Measurements from ENCODE around the gene ACOT11.
A peak's percentile ranks its signal among the peaks of the same experiment; 100 is the strongest.

ACOT11 gene

DNA sequence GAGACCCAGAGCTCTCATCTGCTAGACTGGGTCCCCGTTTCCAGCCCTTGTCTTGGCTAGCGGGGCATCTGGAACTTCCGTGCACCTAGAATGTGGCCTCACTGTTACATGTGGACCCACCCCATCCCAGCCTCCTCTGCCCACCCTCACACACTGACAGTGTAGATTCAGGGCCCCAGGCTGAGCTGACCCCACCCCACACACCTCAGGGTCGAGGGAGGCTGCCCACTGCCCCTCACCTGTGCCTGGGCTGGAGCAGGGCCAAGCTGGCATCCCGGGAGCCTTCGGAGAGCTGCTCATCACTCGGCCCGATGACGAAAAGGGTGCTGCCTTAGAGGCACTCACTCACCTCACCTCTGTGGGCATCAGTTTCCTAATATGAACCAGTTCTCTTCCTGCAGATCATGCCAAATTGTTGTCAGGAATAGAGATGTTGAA lies 11.1 kb downstream of the ACOT11 start:
- peak in 1 of 10 donors; percentile 67 for DNase-seq
- intact Hi-C loops (cut with DNase I), result no loop called here

DNA sequence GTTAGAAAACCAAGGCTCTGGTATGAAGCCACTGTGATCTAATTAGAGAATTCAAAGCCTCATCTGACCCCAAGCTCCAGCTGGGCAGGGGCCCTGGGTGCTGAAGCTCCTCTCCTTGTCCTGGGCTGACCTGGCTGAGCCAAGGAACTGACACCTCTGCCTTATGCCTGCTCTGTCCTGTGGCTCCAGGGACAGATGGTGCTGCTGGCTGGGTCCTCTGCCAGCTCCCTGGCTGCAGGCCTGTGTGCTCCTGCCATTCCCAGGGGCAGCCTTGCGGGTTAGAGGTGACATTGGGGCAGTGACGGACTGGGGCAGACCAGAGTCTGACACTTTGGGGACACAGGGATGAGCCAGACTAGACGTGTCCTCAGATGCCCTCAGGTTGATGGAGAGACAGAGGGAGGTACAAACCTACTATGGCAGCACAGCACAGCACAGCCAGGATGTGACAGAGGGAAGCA lies 11.8 kb downstream of the ACOT11 start:
- peak in 1 of 10 donors; percentile 76 for DNase-seq
- intact Hi-C loops (cut with DNase I), result no loop called here

DNA sequence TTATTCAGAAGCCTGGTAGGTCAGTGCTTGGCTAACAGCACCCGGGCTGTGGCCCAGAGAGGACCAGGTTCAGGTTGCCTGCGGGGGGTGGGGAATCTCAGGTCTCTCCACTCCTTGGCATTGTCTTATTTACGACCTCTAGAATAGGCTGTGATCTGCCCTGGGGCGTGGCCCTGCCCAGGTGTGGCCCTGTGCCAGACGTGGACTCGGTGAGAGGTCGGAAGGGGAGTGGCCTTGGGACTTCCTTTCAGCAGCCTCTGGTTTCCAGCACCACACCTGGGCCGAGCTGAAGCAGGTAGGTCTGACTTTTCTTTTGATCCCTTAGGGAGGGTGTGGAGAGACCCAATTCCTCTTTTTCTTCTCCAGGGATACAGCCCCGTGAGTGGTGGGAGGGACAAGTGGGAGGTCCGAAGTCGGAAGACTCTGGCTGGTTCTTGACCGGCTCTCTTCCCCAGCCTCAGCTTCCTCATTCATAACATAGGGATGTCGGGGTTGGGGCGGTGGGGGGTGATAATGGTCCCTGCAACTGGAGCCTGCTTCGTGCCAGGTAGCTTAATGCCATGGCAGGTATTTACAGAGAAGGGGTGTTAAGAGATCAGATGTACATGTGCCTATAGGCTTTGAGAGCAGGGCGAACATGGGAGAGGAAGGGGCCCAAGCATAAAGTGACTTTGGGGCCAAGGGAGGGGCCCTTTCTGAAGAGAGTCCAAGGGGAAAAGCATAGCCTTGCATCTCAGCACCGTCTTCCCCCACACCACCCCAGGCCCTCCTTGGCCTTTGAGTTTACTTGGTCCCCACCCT lies 16.5 kb downstream of the ACOT11 start:
- intact Hi-C loops (cut with DNase I), result no loop called here
- DNase-seq, result peak in 2 of 10 donors; percentile 13 to 49

DNA sequence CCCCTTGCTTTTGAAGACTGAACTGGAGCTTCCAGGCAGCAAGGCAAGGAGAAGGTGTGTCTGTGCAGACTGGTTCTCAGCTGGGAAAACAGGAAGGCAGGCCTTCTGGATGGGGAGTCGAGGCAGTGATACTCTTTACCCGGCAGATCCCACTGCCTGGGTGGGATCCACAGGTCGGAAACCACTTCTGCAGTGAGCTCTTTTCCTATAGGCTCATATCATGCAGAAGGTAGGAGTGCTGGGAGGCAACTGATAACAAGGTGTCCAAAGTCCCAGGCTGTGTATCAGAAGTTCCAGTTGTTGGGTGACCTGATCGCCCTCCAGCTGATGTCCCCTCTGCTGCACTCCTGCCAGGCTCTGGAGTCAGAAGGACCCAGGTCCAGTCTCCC lies 17.1 kb downstream of the ACOT11 start:
- intact Hi-C loops (cut with DNase I), result no loop called here
- DNase-seq, result peak in 2 of 10 donors; percentile 0 to 3

DNA sequence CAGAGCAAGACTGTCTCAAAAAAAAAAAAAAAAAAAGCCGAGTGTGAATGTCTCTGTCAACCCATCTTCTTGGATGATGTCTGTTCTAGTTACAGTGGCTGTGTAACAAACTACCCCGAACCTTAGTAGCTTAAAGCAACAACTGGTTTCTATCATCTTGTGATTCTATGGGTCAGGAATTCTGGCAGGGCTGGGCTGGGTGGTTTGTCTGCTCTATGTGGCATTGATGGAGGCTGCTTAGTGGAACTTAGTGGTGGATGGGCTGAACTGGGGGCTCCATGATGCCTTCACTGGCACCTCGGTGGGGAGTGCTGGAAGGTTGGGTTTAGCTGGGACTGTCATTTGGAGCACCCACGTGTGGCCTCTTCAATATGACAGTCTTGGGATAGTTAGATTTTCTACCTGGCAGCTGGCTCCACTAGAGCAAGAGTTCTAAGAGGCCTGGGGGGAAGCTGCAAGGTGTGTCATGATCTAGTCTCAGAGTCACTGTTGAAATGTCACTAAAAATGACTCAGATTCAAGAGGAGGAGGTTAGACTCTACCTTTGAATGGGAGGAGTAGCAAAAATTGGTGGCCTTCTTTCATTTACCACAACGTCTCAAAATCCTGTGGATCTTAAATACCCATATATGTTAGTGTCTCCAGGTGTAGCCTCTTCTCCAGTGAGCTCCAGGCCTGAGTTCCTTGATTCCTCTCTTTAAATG lies 18.6 kb downstream of the ACOT11 start:
- DNase-seq, result peak in 1 of 10 donors; percentile 21
- intact Hi-C loops (cut with DNase I), result no loop called here

DNA sequence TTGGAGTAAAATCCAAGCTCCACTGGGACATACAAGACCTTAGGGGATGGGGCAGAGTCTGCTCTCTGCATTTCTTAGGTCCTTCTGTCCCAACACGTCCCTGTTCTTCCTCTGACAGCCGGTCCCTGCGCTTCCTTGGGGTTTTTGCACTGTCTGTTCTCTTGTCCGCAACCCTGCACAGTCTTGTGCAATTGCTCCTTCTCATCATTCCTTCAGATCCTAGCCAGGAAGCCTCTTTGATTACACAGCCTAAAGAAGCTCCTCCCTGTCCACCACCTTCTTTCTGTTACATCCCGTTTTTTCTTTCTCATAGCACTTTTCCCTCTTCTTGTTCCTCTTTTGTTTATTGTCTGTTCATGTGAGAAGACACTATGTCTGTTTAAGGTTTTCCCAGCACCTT lies 19.9 kb downstream of the ACOT11 start:
- intact Hi-C loops (cut with DNase I), result no loop called here
- DNase-seq, result peak in 1 of 10 donors; percentile 3

DNA sequence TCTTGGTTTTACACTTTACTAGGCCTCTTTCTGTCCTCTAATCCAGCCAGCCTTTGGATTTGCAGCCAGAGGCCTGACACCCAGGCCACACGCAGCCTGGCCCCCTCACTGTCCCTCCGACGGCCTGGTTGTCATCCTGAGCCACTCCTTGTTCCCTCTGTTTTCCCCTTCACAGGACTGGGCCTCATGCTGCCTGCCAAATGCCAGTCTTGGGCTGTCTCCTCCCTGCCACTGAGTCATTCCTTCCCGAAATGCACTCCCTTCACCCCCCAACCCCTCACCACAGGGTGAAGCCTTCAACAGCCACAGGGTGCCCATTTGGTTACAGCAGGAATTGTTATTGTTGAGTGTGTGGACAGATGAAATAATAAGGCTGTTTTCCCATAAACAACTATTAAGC lies 21.3 kb downstream of the ACOT11 start:
- DNase-seq, result peak in 2 of 10 donors; percentile 14 to 74
- intact Hi-C loops (cut with DNase I), result no loop called here

DNA sequence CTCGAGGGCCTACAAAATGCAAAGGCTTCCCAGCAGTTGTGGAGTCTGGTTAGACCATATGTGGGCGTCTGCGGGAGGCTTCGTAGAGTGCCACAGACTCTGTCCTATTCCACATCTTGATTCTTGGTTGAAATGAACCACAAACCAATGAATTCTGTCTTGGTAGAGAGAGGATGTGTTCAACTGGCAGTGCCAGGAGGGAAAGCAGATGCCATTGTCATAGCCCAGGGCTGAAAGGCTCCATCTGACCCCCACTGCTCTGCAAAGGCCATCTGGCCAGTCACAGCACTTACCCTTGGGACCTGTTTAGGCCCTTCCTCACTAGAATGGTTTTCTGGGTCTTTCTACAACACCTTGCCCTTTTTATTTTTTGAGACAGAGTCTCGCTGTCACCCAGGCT lies 22.1 kb downstream of the ACOT11 start:
- peak in 2 of 10 donors; percentile 12 to 18 for DNase-seq
- intact Hi-C loops (cut with DNase I), result no loop called here

DNA sequence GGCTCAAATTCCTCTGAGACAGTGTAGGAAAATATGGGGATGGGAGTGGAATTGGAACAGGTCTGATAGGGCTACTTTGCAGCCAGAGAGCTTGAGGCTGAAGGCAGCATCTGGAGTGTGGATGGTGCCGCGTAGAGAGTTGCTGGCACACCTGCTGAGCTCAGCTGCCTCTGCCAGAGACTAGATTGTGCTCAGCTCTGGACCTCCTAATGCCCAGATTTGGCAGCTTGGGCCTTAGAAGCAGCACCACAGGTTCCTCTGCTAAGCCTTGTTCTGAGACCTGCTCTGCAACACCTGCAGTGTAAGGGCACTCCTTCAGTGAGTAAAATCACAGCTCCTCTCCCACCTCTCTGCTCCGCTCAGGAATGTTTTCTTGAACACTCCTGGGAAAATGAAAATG lies 23.3 kb downstream of the ACOT11 start:
- peak in 2 of 10 donors; percentile 42 to 54 for DNase-seq
- intact Hi-C loops (cut with DNase I), result no loop called here

DNA sequence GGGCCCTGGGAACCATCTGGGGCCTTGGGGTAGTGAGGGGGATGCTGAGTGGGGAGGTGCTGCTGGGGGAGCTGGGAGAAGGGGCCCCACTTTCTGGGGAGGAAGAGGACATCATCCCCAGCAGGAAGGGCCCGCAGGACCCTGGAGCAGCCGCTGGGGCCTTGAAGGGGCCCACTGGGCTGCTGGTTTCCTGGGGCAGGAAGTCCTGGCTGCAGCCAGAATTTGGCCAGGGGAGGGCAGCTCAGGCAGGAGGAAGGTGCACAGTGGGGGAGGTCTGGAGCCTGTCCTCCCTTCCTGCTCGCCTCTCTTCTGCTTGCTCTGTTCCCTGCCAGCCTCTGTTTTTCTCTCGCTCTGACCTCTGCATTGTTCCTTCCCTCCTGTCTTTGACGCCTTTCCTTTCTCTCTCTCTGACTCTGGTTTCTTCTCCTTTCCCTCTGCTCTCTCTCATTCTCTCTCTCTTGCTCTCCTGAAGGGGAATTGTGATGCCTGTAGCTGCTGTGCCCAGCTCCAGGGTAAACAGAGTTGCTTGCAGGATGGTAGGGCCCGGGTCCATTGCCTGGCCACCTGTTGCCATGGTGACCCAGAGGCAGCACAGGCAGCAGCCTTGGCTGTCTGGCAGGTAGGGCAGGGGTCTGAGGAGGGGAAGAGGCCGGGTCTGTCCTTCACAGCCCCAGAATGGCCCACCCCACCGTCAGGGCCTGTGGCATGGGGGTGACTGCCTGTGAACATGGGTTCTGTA lies 23.9 kb downstream of the ACOT11 start:
- DNase-seq, result peak in 2 of 10 donors; percentile 57 to 69
- intact Hi-C loops (cut with DNase I), result no loop called here

DNA sequence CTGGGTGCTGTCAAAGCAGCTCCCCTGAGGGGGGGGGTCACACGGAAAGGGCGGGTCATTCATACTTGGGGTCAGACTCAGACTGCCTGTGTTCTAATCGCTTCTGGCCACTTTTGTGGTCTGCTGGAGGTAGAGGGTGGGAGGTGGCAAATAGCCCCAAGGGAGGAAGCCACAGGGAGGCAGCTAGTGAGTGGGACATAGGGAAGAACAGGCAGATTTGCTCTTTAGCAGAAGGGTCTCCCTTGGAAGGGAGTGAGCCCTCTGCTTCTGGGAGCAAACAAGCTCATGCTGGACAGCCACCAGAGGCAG lies 24.5 kb downstream of the ACOT11 start:
- intact Hi-C loops (cut with DNase I), result no loop called here
- DNase-seq, result peak in 2 of 10 donors; percentile 26 to 34

DNA sequence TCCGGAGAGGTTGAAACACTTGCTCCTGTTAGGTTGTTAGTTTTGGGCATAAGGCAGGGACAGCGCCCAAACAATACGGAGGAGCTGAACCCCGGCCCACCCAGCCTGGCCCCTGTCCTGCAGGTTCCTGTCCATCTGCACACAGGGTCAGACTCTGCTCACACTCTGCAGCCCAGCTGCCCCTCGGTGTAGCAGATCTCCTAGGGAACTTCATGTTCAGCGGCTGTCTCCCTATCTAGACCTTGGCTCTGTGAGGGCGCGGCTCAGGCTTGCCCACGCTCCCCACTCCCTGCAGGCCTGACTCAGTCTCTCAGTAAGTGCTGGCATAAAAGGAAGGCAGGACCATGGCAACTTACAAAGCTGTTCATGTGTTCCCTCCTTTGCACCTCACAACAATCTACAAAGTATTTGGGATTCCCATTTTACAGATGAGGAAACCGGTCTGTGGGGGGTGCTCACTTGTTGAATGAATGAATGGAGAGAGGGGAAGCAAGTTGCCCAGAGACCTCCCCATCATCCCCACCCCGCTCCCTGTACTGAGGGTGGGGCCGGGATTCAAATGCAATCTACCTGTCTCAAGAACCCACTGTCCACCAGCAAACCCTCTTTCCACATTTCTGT lies 26.2 kb downstream of the ACOT11 start:
- peak in 2 of 10 donors; percentile 25 to 48 for DNase-seq
- intact Hi-C loops (cut with DNase I), result no loop called here

DNA sequence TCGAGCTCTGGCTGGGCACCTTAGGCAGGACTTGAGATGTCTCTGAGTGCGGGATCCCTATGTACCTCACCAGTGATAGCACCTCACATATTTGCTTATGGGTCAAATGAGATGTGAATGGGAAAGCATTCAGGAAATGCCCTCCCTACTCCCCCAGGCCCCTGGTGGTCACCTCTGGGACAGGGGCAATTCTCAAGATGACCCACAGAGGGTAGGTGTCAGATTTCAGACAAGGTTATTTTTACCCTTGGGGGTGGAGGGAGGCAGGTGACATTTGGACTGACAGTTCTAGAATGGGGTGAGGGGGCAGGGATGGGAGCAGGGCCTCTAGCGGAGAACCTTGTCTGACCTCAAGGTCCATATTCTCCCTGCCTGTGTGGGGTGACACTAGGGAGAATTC lies 27.1 kb downstream of the ACOT11 start:
- intact Hi-C loops (cut with DNase I), result no loop called here
- peak in 1 of 10 donors; percentile 22 for DNase-seq

DNA sequence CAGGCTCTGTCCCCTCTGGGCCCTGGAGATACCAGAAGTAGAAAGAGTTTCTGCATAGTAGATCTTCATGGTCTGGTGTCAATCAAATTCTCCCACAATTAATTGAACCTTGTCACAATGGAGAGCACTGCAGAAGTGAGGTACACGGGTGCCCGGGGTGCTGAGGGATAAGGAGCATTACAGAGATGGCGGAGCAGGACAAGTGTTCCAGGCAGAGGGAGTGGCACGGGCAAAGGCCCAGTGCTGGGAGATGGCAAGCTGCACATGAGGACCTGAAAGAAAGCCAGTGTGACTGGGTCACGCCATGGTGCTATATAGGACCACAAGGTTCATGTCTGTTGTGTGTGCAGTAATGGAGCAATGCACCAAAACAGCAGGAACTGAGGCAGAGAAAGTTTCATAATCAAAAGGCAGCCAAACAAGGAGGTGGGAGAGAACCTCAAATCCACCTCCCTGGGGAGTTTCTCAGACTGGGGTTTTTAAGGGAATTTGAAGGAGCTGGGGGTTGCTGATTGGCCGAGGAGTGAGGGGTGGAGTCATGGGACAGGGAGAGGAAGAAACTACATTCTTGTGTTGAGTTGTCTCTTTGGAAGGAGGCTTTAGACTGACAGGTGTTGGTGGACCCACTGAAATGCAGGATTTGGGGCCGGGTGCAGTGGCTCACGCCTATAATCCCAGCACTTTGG lies 27.7 kb downstream of the ACOT11 start:
- intact Hi-C loops (cut with DNase I), result no loop called here

DNA sequence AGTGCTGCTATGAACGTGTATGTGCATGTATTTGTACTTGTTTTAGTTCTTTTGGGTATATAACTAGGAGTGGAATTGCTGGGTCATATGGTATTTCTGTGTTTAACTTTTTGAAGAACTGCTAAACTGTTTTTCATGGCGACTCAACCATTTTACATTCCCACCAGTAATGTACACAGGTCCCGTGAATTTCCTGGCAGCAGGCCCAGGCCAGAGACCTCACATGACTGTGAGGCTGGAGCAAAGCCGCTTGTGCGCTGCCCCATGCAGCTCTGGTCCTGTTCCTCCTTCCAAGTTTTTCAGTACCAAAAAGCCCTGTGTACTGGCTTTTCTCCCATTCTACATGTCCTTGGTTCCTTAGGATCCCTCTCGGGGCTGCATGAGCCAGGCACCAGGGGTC lies 29.6 kb downstream of the ACOT11 start:
- peak in 4 of 10 donors; percentile 24 to 81 (median 61) for DNase-seq
- intact Hi-C loops (cut with DNase I), result no loop called here

More for the DNA sequence above, 27.7 kb downstream of the ACOT11 start:
- DNase-seq, result peak in 2 of 10 donors; percentile 45 to 49

DNA sequence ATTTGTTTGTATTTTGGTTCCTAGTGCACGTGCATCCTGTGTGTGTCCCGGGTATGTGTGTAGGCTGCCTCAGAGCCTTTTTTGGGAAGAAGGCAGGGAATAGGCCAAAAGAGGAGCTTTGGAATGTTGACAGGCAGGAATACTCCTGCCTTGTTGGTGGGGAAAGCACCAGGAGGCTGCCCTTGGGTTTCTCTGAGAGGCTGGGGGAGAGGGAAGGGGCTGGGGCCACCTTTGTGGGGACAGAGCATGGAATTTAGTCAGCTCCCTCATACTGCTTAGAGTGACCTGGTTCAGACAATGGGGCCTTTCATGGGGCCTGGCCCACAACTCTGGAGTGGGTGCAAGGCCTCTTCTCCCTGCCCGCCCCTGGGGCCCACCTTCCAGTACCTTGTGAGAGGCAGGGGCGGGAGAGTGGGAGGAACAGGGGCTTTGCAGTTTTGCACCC lies 31.3 kb downstream of the ACOT11 start:
- DNase-seq, result peak in 2 of 10 donors; percentile 47 to 76
- intact Hi-C loops (cut with DNase I), result no loop called here

DNA sequence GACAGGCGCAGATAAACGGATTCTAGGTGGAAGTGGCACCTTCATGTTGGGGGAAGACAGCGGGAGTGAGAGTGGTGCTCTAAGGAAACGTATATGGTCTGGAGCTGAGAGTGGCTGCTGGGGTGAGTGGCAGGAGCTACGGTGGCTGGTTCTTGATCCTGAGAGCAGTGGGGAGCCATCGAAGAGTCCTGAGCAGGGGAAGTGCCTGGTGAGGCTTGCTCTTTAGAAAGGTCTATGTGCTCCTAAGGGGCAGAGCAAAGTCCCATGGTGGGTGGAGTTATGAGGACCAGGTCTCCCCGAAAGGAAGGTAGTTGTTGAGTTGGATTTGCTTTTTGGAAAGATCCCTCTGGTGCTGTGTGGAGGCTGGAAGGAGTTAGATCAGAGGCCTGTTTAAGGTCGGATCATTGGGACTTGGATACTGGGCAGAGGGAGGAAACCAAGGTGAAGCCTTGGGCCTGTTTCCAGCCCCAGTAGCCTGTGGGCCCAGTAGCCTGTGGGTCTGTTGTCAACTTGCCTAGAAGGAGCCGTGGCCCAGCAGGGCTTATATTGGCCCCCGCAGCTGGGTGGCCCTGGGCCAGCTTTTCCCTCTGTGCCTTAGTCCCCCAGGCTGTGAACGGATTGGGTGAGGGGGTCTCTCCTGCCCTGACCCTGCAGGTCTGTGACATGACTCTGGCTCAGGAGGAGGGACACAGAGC lies 33.0 kb downstream of the ACOT11 start:
- intact Hi-C loops (cut with DNase I), result no loop called here
- peak in 2 of 10 donors; percentile 27 to 46 for DNase-seq

DNA sequence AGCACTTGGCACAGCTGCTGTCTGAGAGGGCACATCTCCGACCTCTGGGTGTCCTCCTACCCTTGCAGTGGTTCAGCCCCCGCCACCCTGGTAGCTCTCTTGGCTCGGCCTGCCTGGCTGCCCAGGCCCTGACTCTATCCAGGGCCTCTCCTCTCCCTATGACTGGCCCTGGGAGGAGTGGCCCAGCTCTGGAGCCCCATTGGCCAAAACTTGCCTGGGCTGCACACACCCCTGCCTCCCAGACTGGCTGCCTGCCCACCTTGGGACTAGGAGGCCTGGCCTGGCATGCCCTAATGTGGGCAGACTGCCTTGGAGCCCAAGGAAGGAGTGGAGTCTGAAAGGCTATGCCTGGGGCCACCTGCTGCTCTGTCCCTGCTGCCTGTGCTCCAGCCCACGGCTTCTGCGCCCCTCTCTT lies 33.6 kb downstream of the ACOT11 start:
- intact Hi-C loops (cut with DNase I), result no loop called here
- peak; percentile 51 to 95 (median 79) for DNase-seq
